Measurements from ENCODE around the gene TMEM25.

DNA sequence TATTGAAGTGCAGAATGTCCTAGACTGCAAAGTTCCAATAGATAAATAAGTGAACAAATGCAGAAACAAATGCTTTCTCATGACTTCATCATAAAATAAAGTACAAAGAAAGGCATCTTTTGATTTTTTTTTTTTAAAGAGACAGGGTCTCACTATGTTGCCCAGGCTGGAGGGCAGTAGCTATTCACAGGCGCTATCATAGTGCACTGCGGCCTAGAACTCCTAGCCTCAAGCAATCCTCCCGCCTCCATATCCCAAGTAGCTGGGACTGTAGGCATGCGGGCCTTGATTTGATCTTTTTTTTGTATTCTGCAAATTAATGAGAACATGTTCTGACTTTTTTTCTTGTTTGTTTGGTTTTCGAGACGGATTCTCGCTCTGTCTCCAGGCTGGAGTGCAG is 43.6 kb downstream of the TMEM25 start:
- no peak for TF ChIP-seq CTCF (IDR thresholded peaks at IDR 0.05; ENCODE audit: borderline replicate concordance, extremely low read depth, low read length, poor library complexity, severe bottlenecking)
- TF ChIP-seq EZH2 (IDR thresholded peaks at IDR 0.05; ENCODE audit: borderline replicate concordance, low read depth, low read length, severe bottlenecking): no peak

All from DND-41 (cell line).